Measurements from ENCODE around the gene MEF2C.

DNA sequence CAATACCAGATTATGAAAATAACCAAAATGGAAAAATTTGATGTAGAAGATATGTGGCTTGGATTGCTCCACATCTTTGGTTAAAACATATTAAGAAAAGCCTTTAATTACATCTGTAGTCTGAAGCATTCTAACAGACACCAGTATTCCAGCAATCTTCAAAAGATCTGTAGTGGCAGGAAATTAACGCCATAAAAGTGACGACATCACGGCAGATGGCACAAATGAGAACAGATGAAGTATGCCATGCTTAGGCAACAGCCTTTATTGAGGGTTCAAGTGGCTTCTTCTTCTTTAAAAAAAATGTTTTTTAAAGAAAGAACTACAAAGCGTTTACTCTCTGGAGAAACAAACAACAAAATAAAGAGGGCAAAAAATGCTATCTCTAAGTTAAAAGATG is 164.2 kb downstream of the MEF2C start:
- TF ChIP-seq TAF1 (IDR thresholded peaks at IDR 0.05; ENCODE audit: borderline replicate concordance, low read depth, low read length) (no peak), POLR2AphosphoS5 (IDR thresholded peaks at IDR 0.05; ENCODE audit: low read depth, low read length) (no peak), POLR2A (IDR thresholded peaks at IDR 0.05; ENCODE audit: low read depth, low read length) (no peak)
